ENCODE data around the gene PRRC2B. TPM values are rescaled to one million over a fixed set of nuclear protein-coding genes. Genes with fewer than 3 reads are reported as not detected.
A peak's percentile ranks its signal among the peaks of the same experiment; 100 is the strongest.

PRRC2B gene
- total and polyA plus RNA-seq, 2 of the 13 experiments (the other 11 are each of a cell fraction or from before 2014, with no cell fraction given): 20.8 to 37.4 TPM

- no peaks in the 10 kb centered on the region for H3K27me3 ChIP-seq (ENCODE audit: control insufficient read depth in 1 of 2, insufficient read depth in 2 of 2, low read length in 2 of 2)
- peak; percentile 39 for TF ChIP-seq AGO2 (optimal IDR thresholded peaks at IDR 0.05; ENCODE audit: low read depth, low read length)
- no peak for TF ChIP-seq NR1H2 (CRISPR knock-in tag; IDR thresholded peaks at IDR 0.05; ENCODE audit: borderline replicate concordance, low read depth)
- BruUV-seq (replicated peaks): no TSS peak
- FAIRE-seq: no peak
- CTCF ChIA-PET (ENCODE audit: low intra/inter-chr PET ratio, low total read pairs): no interaction called here
- DNase-seq (ENCODE audit: low spot score): no peak
- intact Hi-C loops (cut with micrococcal nuclease; ENCODE audit: unreplicated experiment): no loop called here
- H3K4me3 ChIP-seq (replicated peaks in 1 of 3; ENCODE audit: insufficient read depth in 1 of 3, low read depth in 2 of 3, low read length in 3 of 3): no peak overlapping the region
- H3K4me2 ChIP-seq (ENCODE audit: low read depth, low read length): no peak overlapping the region
- H3K79me2 ChIP-seq (ENCODE audit: insufficient read depth, low read length): no peaks in the 10 kb centered on the region
- H3K27ac ChIP-seq (ENCODE audit: extremely low read length, insufficient read depth, low read length): no peak overlapping the region
- in situ Hi-C loops (cut with HindIII; ENCODE audit: extremely low pct_ligation_motif_present, low pct_unique_long_range_greater_than_20kb): no loop called here
- no peaks in the 10 kb centered on the region for H3K9me3 ChIP-seq (ENCODE audit: low read length)
- H3K36me3 ChIP-seq (replicated peaks in 1 of 2; ENCODE audit: control insufficient read depth in 1 of 2, insufficient read depth in 2 of 2, low read length in 2 of 2): peaks cover 65 to 95% of the 10 kb centered on the region in 2 experiments
- no peak for ATAC-seq
- H3K9ac ChIP-seq (ENCODE audit: insufficient read depth, low read depth, low read length): no peak overlapping the region
- no peaks in the 10 kb centered on the region for H3K4me1 ChIP-seq (ENCODE audit: insufficient read depth, low read length)
- 90% methylated on average over 19 of the region's 19 CpGs for WGBS (ENCODE audit: low lambda C conversion rate)
- POLR2A ChIA-PET: no interaction called here
- peaks cover 3% of the 10 kb centered on the region; the same call in 1 of the 2 replicates for H4K20me1 ChIP-seq (ENCODE audit: insufficient read depth, low read length)
- no peak overlapping the region for H2AFZ ChIP-seq (ENCODE audit: low read length)
These were observed 92.0 kb downstream of the PRRC2B start for GRCh38 chr9:131485728-131486422.

GRCh38 chr9:131487001-131487400 lies 93.1 kb downstream of the PRRC2B start:
- ATAC-seq: no peak
- Histone ChIP-seq H3K4me3 (replicated peaks in 1 of 3; ENCODE audit: insufficient read depth in 1 of 3, low read depth in 2 of 3, low read length in 3 of 3) (no peak overlapping the region), H4K20me1 (ENCODE audit: insufficient read depth, low read length) (peaks cover 3% of the 10 kb centered on the region; the same call in 1 of the 2 replicates), H3K9ac (ENCODE audit: insufficient read depth, low read depth, low read length) (no peak overlapping the region), H3K4me2 (ENCODE audit: low read depth, low read length) (no peak overlapping the region), H2AFZ (ENCODE audit: low read length) (no peak overlapping the region), H3K27ac (ENCODE audit: extremely low read length, insufficient read depth, low read length) (no peak overlapping the region), H3K79me2 (ENCODE audit: insufficient read depth, low read length) (no peaks in the 10 kb centered on the region), H3K27me3 (ENCODE audit: control insufficient read depth in 1 of 2, insufficient read depth in 2 of 2, low read length in 2 of 2) (no peaks in the 10 kb centered on the region), H3K36me3 (replicated peaks in 1 of 2; ENCODE audit: control insufficient read depth in 1 of 2, insufficient read depth in 2 of 2, low read length in 2 of 2) (peaks cover 66 to 98% of the 10 kb centered on the region in 2 experiments), H3K4me1 (ENCODE audit: insufficient read depth, low read length) (no peaks in the 10 kb centered on the region), H3K9me3 (ENCODE audit: low read length) (no peaks in the 10 kb centered on the region)
- DNase-seq (ENCODE audit: low spot score): no peak
- TF ChIP-seq USF2 (IDR thresholded peaks at IDR 0.05; ENCODE audit: low read depth, low read length) (no peak), USF2 (CRISPR knock-in tag; IDR thresholded peaks at IDR 0.05; ENCODE audit: borderline replicate concordance) (no peak), TAF15 (IDR thresholded peaks at IDR 0.05; ENCODE audit: low read depth, low read length, poor library complexity, severe bottlenecking) (no peak), ZNF354B (CRISPR knock-in tag; IDR thresholded peaks at IDR 0.05) (no peak), NFIC (IDR thresholded peaks at IDR 0.05; ENCODE audit: low read length) (no peak), ZNF431 (CRISPR knock-in tag; IDR thresholded peaks at IDR 0.05; ENCODE audit: borderline replicate concordance, low read depth) (no peak), ONECUT2 (CRISPR knock-in tag; IDR thresholded peaks at IDR 0.05) (no peak), GATA4 (IDR thresholded peaks at IDR 0.05; ENCODE audit: borderline replicate concordance, low read depth) (no peak)
- in situ Hi-C loops (cut with HindIII; ENCODE audit: extremely low pct_ligation_motif_present, low pct_unique_long_range_greater_than_20kb): no loop called here
- no TSS peak for BruUV-seq (replicated peaks)
- intact Hi-C loops (cut with micrococcal nuclease; ENCODE audit: unreplicated experiment): no loop called here
- FAIRE-seq: no peak
- ChIA-PET POLR2A (no interaction called here), CTCF (ENCODE audit: low intra/inter-chr PET ratio, low total read pairs) (no interaction called here)
- 100% methylated on average over 7 of the region's 9 CpGs for WGBS (ENCODE audit: low lambda C conversion rate)
